DND-41 (cell line): ENCODE results near the gene CFAP298.

Experiments
- ATAC-seq: fragments of 200-7000 bp; cut with Tn5 transposase; 3 replicates; pipeline ENCODE4 v1.9.1; 2021; ENCODE audit warnings: low read depth; ENCODE audit not compliant: insufficient read depth
- DNase-seq: peaks from one replicate; pipeline ENCODE4 v3.0.0-alpha.2; 2020
- H2AFZ ChIP-seq: 2 replicates; pipeline ENCODE4 v1.6.0; 2012; ENCODE audit warnings: low read depth, low read length
- H3K27ac ChIP-seq: 2 replicates; pipeline ENCODE4 v1.5.1; 2012; ENCODE audit warnings: low read length, inconsistent platforms
- H3K27me3 ChIP-seq: fragments of 200-600 bp; sonication (generic); 2 replicates; pipeline ENCODE4 v1.6.0; 2012; ENCODE audit warnings: low read length, mild to moderate bottlenecking, inconsistent platforms; ENCODE audit not compliant: insufficient read depth, poor library complexity
- H3K36me3 ChIP-seq: 2 replicates; pipeline ENCODE4 v1.5.1; 2012; ENCODE audit warnings: low read length, inconsistent platforms; ENCODE audit not compliant: insufficient read depth
- H3K4me1 ChIP-seq: 2 replicates; pipeline ENCODE4 v1.5.1; 2012; ENCODE audit warnings: mild to moderate bottlenecking, low read length; ENCODE audit not compliant: insufficient read depth
- H3K4me2 ChIP-seq: 2 replicates; pipeline ENCODE4 v1.6.0; 2012; ENCODE audit warnings: mild to moderate bottlenecking, moderate library complexity, low read length, inconsistent platforms; ENCODE audit not compliant: insufficient read depth
- H3K4me3 ChIP-seq, 2 experiments: fragments of 200-600 bp in 1 of 2; shearing (Covaris generic) in 1 of 2; 2 replicates each; pipeline ENCODE4 v1.5.1; 2012 to 2016; ENCODE audit warnings: inconsistent platforms in 2 of 2, low read length in 2 of 2, mild to moderate bottlenecking in 2 of 2, low read depth in 1 of 2, moderate library complexity in 1 of 2
- H3K79me2 ChIP-seq: 2 replicates; pipeline ENCODE4 v1.6.0; 2012; ENCODE audit warnings: low read length, inconsistent platforms; ENCODE audit not compliant: insufficient read depth
- H3K9ac ChIP-seq: 2 replicates; pipeline ENCODE4 v1.6.0; 2012; ENCODE audit warnings: low read depth, mild to moderate bottlenecking, inconsistent platforms, low read length, moderate library complexity
- H3K9me3 ChIP-seq: 2 replicates; pipeline ENCODE4 v1.5.1; 2012; ENCODE audit warnings: low read length, moderate library complexity, mild to moderate bottlenecking, inconsistent platforms; ENCODE audit not compliant: insufficient read depth, severe bottlenecking
- H4K20me1 ChIP-seq: 2 replicates; pipeline ENCODE4 v1.6.0; 2012; ENCODE audit warnings: low read length; ENCODE audit not compliant: insufficient read depth
- CTCF ChIP-seq: IDR thresholded peaks from 2 replicates; pipeline ENCODE4 v1.5.1; 2012; ENCODE audit warnings: borderline replicate concordance, low read length, moderate library complexity, mild to moderate bottlenecking; ENCODE audit not compliant: poor library complexity, severe bottlenecking; ENCODE audit errors: extremely low read depth
- EZH2 ChIP-seq: IDR thresholded peaks from 3 replicates; pipeline ENCODE4 v1.6.1; 2012; ENCODE audit warnings: borderline replicate concordance, low read depth, mild to moderate bottlenecking, moderate library complexity, low read length, inconsistent platforms; ENCODE audit not compliant: severe bottlenecking

CFAP298 gene

GRCh38 chr21:32605469-32605868 is 6.7 kb downstream of the CFAP298 start:
- H3K9me3 ChIP-seq: no peaks in the 10 kb centered on the region
- no peaks in the 10 kb centered on the region for H3K27me3 ChIP-seq
- H3K27ac ChIP-seq: no peak overlapping the region
- H3K9ac ChIP-seq: no peak overlapping the region
- H2AFZ ChIP-seq: no peak overlapping the region
- no peak for ATAC-seq
- TF ChIP-seq EZH2: no peak
- no peak for TF ChIP-seq CTCF
- H3K79me2 ChIP-seq: peaks cover 9% of the 10 kb centered on the region
- no peak overlapping the region for H3K4me3 ChIP-seq
- H3K4me2 ChIP-seq: no peak overlapping the region
- H4K20me1 ChIP-seq: peaks cover 2% of the 10 kb centered on the region; the same call in 1 of the 2 replicates
- DNase-seq: no peak
- peaks cover 9% of the 10 kb centered on the region for H3K4me1 ChIP-seq
- H3K36me3 ChIP-seq: peaks cover 88% of the 10 kb centered on the region

- TF ChIP-seq CTCF (no peak), EZH2 (no peak)
- H3K4me2 ChIP-seq: no peak overlapping the region
- no peak overlapping the region for H2AFZ ChIP-seq
- no peaks in the 10 kb centered on the region for H3K79me2 ChIP-seq
- peaks cover 86% of the 10 kb centered on the region for H3K36me3 ChIP-seq
- no peak overlapping the region for H3K27ac ChIP-seq
- H3K9ac ChIP-seq: no peak overlapping the region
- no peaks in the 10 kb centered on the region for H3K27me3 ChIP-seq
- ATAC-seq (no peak), DNase-seq (no peak)
- H3K4me3 ChIP-seq: no peak overlapping the region
- peaks cover 5% of the 10 kb centered on the region; the same call in 1 of the 2 replicates for H4K20me1 ChIP-seq
- no peaks in the 10 kb centered on the region for H3K9me3 ChIP-seq
- no peaks in the 10 kb centered on the region for H3K4me1 ChIP-seq
Measured at GRCh38 chr21:32604464-32604863, 7.7 kb downstream of the CFAP298 start.

GRCh38 chr21:32603131-32603530 is 9.0 kb downstream of the CFAP298 start:
- Histone ChIP-seq H3K36me3 (peaks cover 79% of the 10 kb centered on the region), H2AFZ (no peak overlapping the region), H4K20me1 (peaks cover 5% of the 10 kb centered on the region; the same call in 1 of the 2 replicates), H3K4me2 (no peak overlapping the region), H3K27ac (no peak overlapping the region), H3K4me1 (no peaks in the 10 kb centered on the region), H3K4me3 (no peak overlapping the region), H3K9me3 (no peaks in the 10 kb centered on the region), H3K27me3 (no peaks in the 10 kb centered on the region), H3K79me2 (no peaks in the 10 kb centered on the region), H3K9ac (no peak overlapping the region)
- TF ChIP-seq CTCF: no peak
- no peak for TF ChIP-seq EZH2
- DNase-seq (no peak), ATAC-seq (no peak)

GRCh38 chr21:32602099-32602498 is 10.1 kb downstream of the CFAP298 start:
- no peaks in the 10 kb centered on the region for H3K4me1 ChIP-seq
- ATAC-seq: no peak
- no peak overlapping the region for H3K9ac ChIP-seq
- peaks cover 5% of the 10 kb centered on the region; the same call in 1 of the 2 replicates for H4K20me1 ChIP-seq
- H3K79me2 ChIP-seq: no peaks in the 10 kb centered on the region
- no peaks in the 10 kb centered on the region for H3K9me3 ChIP-seq
- no peak for TF ChIP-seq CTCF
- no peak for TF ChIP-seq EZH2
- H3K27ac ChIP-seq: no peak overlapping the region
- DNase-seq: no peak
- H3K36me3 ChIP-seq: peaks cover 72% of the 10 kb centered on the region
- H3K4me2 ChIP-seq: no peak overlapping the region
- no peak overlapping the region for H3K4me3 ChIP-seq
- H2AFZ ChIP-seq: no peak overlapping the region
- H3K27me3 ChIP-seq: no peaks in the 10 kb centered on the region
